Measurements from ENCODE around the gene ANKRD45. TPM values are rescaled to one million over a fixed set of nuclear protein-coding genes. Genes with fewer than 3 reads are reported as not detected.
"Not testable (repeated sequence)": the region's sequence is repeated elsewhere in the genome, so short reads cannot be mapped to it uniquely, and the experiment has no call there.

The ANKRD45 gene
- total RNA-seq, 1 experiment from 2014 or later, result 0.31 TPM

- H2AFZ ChIP-seq (ENCODE audit: low read length); H3K9ac ChIP-seq (ENCODE audit: extremely low read depth, insufficient read length, low read length); H3K56ac ChIP-seq (ENCODE audit: insufficient read length, low read depth, low read length); H2AK5ac ChIP-seq (ENCODE audit: insufficient read length, low read length); H3K79me2 ChIP-seq (ENCODE audit: insufficient read depth, low read length); H3K27me3 Mint-ChIP-seq (ENCODE audit: low read depth); H3K4me1 ChIP-seq (ENCODE audit: insufficient read depth, low read length); DNase-seq; H4K5ac ChIP-seq (ENCODE audit: insufficient read length, low read depth, low read length); H3K14ac ChIP-seq (ENCODE audit: insufficient read depth, low read length); H3K23me2 ChIP-seq (ENCODE audit: insufficient read length, low read depth, low read length, poor library complexity, severe bottlenecking); H2BK12ac ChIP-seq (ENCODE audit: insufficient read length, low read depth, low read length); H3K27ac ChIP-seq (ENCODE audit: insufficient read length, low read depth, low read length); H3K9me3 ChIP-seq (ENCODE audit: control insufficient read depth, low read depth, low read length); H2BK120ac ChIP-seq (ENCODE audit: low read depth, low read length, poor library complexity, severe bottlenecking); H3K4me3 Mint-ChIP-seq; H3K4ac ChIP-seq (ENCODE audit: low read depth, low read length); H3T11ph ChIP-seq (ENCODE audit: low read length); H2BK15ac ChIP-seq (ENCODE audit: low read depth, low read length); H4K91ac ChIP-seq (ENCODE audit: insufficient read length, low read depth, low read length); H3K4me2 ChIP-seq (ENCODE audit: insufficient read depth, insufficient read length, low read length); H3K18ac ChIP-seq (ENCODE audit: insufficient read length, low read depth, low read length); H3K23ac ChIP-seq (ENCODE audit: insufficient read length, low read depth, low read length); H3K79me1 ChIP-seq (ENCODE audit: insufficient read depth, low read depth, low read length, poor library complexity, severe bottlenecking); H4K8ac ChIP-seq (replicated peaks; ENCODE audit: insufficient read length, low read depth, low read length); H3K27ac Mint-ChIP-seq; H4K20me1 ChIP-seq (ENCODE audit: control insufficient read depth, insufficient read depth, insufficient read length); H2BK20ac ChIP-seq (ENCODE audit: low read depth, low read length, poor library complexity, severe bottlenecking); H2BK5ac ChIP-seq (ENCODE audit: insufficient read length, low read length); H3K27me3 ChIP-seq (ENCODE audit: insufficient read depth, low read length): not testable (repeated sequence)
- no CpG with 5 or more reads among the region's 4 CpGs for WGBS (ENCODE audit: extremely low coverage, insufficient read length, low lambda C conversion rate)
- Mint-ChIP-seq H3K9me3 (peaks cover 7 to 13% of the 10 kb centered on the region in 2 experiments), H3K36me3 (ENCODE audit: insufficient read depth in 1 of 3, low read depth in 3 of 3) (peaks cover 0 to 11% (median 0%) of the 10 kb centered on the region in 3 experiments; a peak in 3 of 7 replicates), H3K4me1 (peaks cover 34 to 46% of the 10 kb centered on the region in 2 experiments)
Observed at GRCh38 chr1:173683838-173684237, 14.2 kb upstream of the ANKRD45 start.

Measured in H9 (cell line).